NCI-H748 (cell line): ENCODE data around the gene C10orf67.
"Not testable (repeated sequence)": the region's sequence is repeated elsewhere in the genome, so short reads cannot be mapped to it uniquely, and the experiment has no call there.

Experiments
- DNase-seq: peaks from one replicate; lab custom pipeline; 2025; ENCODE audit not compliant: unreplicated experiment; lab: John Stamatoyannopoulos, UW

C10orf67 gene

GRCh38 chr10:23362879-23363792 is 18.5 kb upstream of the C10orf67 start:
- no peak for DNase-seq

- DNase-seq: no peak
These were observed 17.7 kb upstream of the C10orf67 start for GRCh38 chr10:23362069-23362830.

- no peak for DNase-seq
These were observed 17.1 kb upstream of the C10orf67 start for GRCh38 chr10:23361665-23362064.

DNA sequence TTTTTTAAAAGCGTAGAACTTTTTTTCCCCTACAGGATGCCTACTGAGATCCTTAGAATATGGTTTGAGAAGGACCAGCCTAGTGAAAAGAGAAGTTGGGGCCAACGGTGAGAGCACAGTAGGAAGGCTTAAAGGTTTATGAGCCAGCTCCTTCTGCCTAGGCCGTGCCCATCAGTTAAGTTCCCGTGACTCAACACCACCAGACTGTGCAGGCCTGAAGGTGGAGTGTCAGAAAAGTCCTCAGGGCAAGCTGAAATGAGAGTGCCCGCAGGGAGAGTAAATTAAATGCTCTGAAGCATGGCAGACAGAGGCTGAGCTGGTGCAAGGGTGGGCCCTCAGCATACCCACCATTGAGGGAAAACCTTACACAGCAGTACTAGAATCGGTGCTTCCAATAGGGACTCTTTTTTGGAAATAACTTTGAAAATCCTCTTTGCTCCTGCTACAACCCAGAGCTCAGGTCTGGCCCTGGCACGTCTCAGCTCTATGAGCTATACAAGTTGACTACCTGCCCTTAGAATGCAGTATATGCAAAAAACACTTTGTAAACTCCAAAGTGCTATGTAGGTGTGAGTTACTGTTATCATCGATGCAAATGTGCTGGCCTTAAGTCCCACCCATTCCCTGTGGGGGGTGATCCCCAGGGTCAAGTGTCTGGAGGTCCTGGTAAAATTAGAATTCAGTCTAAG is 15.2 kb upstream of the C10orf67 start:
- no peak for DNase-seq

GRCh38 chr10:23358357-23358756 is 13.8 kb upstream of the C10orf67 start:
- no peak for DNase-seq

DNA sequence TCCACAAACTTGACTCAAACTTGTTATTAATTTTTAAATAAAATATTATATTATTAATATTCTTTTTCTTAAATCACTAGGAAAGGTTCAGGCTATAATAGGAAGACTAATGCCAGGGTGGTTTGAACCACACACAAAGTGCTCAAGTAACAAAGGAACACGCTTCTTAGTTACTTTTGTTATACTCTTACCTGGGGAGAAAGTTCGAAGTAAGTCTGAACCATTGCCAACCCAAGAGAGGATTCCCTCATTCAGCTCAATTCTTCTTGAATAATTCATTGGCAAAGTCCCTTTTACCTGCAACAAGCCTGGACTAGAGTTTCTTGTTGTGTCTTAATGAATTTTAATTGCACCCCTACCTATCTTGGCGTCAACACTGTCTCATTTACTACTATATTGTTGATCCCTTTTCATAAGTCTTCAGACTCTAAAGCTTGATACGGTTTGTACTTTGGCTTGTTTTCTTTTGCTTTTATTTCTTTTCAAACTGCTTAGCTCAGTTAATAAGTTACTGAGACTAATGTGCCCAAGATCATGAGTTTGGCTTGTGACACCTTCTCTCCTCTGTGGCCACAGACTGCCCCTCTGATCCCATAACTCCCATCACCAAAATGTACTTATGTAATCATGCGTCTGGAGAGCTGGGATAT is 10.2 kb upstream of the C10orf67 start:
- DNase-seq: no peak

DNA sequence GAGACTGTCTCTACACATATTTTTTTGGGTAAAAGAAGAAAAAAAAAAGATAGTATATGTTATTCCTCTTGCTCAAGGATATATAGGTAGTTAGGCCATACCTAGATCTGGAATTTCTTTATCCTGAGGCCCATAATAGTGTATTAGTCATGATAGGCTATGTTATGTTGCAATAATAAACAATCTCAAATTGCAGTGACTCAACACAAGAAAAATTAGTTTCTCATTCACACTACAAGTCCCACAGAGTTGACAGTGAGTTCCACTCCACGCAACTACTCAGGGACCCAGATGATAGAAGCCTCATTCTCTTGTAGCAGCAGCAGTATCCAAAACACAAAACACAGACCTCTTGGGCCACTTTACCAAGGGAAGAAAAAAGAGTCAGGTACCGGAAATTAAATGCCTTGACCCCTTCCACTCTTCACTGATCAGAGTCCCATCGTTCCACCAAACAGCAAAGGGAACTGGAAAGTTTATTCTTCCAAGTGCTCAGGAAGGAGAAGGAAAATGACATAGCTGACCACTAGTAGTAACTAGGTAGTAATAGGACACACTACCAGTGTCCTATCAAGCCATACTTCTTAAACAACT is 7.4 kb upstream of the C10orf67 start:
- no peak for DNase-seq

- DNase-seq: not testable (repeated sequence)
These were observed 6.1 kb upstream of the C10orf67 start for GRCh38 chr10:23350706-23351105.

DNA sequence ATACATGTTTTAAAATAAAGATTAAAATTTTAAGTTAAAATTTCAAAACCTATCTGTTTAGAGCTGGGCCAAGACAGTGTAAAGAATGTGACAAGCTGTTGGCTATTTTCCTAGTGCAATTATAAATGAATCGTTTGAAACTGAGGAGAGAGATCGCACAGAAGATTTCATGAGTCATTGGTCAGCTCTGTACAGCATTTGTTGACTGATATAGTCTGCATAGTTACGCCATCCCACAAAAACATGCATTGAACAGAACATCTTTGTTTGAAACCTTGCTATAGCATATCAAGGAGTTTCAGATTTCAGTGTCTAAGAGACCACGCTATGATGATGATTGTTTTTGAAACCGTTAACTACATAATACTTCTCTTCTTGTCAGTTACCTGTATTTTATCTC is 1.3 kb upstream of the C10orf67 start:
- DNase-seq: peak; percentile 67

GRCh38 chr10:23343591-23344240 is 881 bp downstream of the C10orf67 start:
- peak; percentile 92 for DNase-seq

GRCh38 chr10:23342213-23342884 is 2.2 kb downstream of the C10orf67 start:
- DNase-seq: no peak

DNA sequence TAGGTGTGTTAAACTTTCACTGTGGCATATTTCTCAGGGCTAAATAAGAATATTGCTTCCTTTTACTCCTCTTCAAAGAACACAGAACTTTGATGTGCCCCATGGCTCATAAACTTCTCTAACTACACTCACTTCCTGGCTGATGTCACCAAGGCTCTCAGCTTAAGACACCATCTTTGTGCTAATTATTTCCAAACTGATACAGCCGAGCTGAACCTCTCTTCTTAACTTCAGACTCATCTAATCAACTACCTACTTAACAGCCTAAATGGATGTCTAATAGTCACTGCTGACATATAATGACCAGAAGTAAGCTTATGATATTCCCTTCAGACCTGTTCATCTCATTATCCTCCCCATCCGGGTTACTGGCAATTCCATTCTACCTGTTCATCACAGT is 3.6 kb downstream of the C10orf67 start:
- DNase-seq: no peak

- DNase-seq: no peak
These were observed 4.2 kb downstream of the C10orf67 start for GRCh38 chr10:23340354-23340753.

DNA sequence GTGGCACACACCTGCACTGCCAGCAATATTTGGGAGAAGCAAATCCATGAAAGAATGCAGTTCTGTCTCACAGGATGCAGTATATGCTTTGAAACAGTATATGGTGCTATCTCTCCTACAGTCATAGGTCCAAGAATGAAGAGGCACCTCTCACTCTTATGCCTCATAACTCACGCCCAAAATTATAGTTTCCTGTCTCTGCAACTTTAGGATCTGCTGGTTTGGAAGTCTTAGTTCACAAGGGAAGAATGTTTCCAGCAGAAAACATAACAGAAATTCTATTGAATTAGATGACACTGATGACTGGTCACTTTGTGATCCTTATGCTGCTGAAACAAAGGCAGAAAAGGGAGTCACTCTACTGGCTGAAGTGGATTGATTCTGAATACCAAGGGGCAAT is 5.7 kb downstream of the C10orf67 start:
- DNase-seq: no peak

DNA sequence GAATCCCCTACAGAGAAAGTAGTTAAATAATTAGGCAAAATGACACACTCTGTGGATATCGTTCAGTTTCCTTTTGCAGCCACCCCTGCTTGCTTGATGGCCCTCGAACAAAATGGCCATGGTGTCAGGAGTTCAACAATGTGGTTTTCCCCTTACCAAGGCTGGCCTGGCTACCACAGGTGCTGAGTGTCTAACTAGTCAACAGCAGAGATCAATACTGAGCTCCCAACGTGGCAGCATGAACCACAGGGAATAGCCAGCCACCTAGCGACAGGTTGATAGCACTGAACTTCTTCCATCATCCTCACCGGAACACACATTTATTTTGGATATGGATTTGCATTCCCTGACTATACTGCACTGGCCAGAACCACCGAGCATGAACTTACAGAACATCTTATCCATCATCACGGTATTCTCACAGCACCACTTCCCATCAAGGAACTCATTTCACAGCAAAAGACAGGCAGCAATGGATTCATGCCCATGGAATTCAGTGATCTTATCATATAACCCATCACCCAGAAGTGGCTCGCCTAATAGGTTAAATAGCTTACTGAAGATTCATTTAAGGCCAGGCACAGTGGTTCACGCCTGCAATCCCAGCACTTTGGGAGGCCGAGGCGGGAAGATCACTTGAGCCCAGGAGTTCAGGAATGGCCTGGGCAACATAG is 6.3 kb downstream of the C10orf67 start:
- DNase-seq: peak; percentile 34

- DNase-seq: no peak
These were observed 7.0 kb downstream of the C10orf67 start for GRCh38 chr10:23337616-23338015.

- DNase-seq: no peak
These were observed 12.9 kb downstream of the C10orf67 start for GRCh38 chr10:23331567-23332301.

DNA sequence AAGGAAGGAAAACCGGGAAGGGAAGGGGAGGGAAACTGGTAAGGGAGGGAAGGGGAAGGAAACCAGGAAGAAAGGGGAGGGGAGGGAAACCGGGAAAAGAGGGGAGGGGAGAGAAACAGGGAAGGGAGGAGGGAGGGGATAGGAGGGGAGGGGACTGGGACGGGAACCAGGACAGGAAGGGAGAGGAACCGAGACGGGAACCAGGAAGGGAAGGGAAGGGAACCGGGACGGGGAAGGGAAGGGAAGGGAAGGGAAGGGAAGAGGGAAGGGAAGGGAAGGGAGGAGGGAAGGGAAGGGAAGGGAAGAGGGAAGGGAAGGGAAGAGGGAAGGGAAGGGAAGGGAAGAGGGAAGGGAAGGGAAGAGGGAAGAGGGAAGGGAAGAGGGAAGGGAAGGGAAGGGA is 13.6 kb downstream of the C10orf67 start:
- no peak for DNase-seq
